DMS114 treated with DMSO at 0.1 percent for 48 hours (cell line): ENCODE results near the gene EXPH5.

ENCODE experiments used
- DNase-seq: peaks from one replicate; lab custom pipeline; 2025; ENCODE audit not compliant: unreplicated experiment; lab: John Stamatoyannopoulos, UW

Gene EXPH5

DNA sequence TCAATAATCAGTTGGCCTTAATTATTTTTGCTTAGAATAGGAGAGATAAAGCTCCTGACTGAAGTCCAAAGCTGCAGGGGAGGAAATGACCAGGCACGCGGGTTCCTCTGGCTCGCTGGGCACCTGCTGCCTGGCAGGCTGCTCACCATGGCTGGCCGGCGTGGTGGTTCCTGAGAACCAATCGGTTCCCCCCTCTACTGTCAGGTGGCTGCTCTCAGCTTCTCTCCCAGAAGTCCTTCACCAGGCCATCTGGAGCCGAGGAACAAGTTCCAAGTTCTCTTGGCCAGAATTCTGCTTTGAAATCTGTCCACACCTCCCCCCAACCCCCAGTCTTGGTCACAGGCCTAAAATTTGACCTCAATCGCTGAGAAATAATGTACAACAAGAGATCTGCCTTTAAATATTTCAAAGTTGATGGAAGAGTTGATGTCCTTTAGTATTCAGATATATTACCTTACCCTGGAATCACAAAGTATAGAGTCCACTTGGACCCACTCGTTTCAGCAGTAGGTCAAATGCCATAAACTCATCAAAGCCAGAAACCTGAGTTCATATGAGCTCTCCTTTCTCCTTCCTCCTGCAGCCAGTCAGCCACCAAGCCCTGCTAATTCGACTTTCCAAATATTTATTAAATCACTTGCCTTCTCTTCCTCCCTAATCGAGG is 25.2 kb downstream of the EXPH5 start:
- no peak for DNase-seq

DNA sequence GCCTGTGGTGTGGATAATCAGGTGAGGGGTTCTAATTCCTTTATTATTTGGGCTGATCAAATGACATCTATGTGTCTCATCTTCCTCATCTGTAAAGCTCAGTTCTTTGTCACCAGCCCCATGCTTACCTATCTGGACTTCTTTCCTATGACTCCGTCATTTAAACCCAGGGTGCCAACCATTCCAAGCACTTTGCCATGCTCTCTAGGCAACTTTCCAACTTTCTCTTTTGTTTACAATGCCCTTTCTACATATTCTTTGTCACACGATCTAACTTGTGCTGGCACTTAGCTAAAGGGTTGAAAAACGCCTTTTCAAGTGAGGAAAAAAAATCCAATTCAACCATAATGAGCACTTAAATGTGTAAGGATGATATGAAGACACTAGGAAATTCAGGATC is 27.9 kb downstream of the EXPH5 start:
- DNase-seq: no peak

- DNase-seq: no peak
Measured at GRCh38 chr11:108562746-108563581, 30.6 kb downstream of the EXPH5 start.

DNA sequence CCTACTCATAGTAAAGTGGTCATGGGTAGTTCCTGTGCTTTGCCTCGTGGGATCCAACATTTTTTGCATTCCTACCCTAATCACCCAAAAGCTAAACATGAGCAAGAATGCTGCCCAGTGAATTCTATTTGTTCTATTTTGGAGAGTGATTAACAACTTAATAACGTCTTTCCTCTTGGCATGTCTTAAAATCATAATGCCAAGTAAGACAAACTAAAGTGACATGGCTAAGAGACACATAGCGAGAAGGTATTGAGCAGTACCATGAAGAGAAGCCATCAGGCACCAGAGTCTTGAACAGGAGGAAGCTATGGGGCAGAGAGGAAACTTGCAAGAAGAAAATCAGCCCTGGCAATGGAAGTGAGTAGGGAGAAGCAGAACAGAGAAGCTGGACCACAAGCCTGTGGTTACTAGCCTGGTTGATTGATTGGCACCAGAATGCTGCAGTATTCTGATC is 32.0 kb downstream of the EXPH5 start:
- no peak for DNase-seq

DNA sequence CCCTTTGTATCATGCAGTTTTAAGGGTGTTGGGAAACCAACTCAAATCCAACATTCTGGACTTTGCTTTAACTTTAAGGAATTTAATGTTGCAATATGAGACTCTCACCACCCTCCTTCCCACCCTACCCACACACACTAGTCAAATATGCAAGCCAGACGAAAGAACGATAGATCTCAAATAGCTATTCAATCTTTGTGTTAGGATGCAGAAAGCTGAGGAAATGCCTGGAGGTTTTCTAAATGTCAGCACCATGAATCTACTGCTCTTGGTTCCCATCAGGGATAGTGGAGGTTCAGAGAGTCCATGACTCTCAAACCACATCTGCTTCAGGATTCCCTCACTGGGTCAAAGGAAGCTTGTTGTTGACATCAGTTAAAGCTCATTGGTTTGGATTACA is 33.7 kb downstream of the EXPH5 start:
- no peak for DNase-seq

- no peak for DNase-seq
Measured at GRCh38 chr11:108559340-108559739, 34.2 kb downstream of the EXPH5 start.

DNA sequence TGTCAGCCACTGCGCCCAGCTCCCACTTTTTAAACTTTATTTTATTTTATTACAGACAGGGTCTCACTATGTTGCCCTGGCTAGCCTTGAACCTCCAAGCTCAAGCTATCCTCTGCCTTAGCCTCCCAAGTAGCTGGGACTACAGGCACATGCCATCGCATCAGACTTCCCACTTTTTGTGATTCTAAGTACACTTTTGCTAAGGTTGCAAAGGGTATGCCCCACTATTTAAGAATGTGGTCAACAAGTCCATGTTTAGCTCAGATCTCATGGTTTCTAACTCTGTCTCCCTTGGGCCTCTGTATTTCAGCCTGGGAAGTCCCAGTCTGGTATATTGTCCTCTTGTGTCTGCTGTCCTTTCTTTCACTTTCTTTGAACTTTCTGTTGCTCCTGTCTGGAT is 35.3 kb downstream of the EXPH5 start:
- no peak for DNase-seq

DNA sequence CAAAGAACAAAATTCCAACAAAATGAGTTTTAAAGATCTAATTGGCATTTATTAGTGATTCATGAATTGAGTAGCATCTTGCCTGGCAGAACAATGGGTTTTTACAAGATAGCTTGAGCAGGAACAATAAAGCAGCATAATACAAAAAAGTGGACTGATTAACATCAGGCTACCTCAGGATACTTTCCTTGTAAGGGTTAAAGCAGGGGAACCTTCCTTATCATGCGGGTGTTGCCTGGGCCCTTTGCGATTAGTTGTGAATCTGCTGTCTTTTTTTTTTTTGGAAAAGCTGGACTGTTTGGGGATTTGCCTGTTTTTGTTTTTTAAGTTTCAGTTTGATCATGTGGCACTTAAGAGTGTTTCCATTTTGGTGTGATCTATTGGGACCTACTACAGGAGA is 37.5 kb downstream of the EXPH5 start:
- DNase-seq: no peak

DNA sequence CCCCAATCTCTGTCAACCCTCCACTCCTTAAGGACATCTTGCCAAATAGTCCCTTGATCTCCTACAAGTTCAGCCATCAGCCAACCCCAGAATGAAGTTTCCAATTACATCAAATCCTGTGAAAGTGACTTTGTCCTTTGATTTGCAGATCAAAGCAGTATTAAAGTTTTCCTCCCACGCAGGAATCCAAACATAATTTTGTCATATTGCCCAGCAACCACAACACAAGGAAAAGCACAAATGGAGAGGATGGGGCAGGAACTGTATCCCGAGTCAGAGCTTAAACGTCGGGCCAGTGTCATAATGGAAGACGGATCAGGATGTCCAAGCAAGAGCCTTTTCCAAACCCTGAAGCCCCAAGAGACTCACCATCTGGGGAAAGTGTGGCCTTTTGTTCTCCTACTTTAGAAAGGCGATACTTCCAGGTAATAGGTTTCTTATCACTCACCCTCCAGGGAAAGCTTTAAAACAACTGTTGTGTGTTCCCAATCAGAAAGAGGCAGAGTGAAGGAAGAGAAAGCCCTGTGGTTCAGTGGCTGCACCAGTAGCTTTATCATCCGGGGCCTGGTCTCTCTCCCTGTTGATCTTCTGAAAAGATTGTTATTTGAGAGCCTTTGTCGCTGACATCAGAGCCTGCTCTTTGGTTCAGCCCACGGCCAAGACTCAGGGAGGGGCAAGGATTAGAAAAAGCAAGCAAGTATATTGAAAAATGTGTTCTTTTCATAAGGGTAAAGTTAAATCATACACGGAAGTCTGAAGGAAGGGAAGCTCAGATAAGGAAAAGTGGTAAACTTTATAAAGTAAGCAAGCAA is 41.7 kb downstream of the EXPH5 start:
- DNase-seq: no peak

GRCh38 chr11:108549319-108549885 is 44.2 kb downstream of the EXPH5 start:
- no peak for DNase-seq

- no peak for DNase-seq
Measured at GRCh38 chr11:108545909-108546501, 47.6 kb downstream of the EXPH5 start.

DNA sequence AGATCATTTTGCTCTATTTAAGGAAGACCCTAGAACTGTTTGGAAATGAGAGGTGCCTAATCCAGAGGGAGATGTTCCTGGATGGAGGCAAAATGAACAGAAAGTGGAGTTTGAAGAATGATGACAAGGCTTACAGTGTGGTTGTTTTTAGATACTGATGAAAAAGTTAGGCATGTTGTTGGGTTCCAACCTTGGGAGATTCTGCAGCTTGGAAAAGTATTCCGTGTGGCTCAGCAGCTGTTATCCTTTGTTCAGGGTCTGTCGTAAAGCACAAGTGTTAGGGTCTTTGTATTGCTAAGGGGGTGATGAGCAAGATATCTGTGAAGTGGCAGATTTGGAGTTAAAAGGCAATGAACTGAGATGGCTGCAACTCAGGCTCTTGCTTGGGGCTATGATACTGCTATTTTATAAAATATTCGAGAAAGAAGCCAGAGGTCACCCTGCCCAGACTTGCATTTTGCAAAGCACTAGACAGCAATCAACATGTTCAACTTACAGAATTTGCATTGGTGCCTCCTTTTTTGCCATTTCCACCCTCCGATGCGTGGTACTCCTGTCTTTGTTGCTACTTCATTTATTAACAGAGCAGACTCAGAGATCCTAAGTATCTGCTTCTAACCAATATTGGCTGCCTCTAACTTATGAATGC is 50.1 kb downstream of the EXPH5 start:
- DNase-seq: no peak

DNA sequence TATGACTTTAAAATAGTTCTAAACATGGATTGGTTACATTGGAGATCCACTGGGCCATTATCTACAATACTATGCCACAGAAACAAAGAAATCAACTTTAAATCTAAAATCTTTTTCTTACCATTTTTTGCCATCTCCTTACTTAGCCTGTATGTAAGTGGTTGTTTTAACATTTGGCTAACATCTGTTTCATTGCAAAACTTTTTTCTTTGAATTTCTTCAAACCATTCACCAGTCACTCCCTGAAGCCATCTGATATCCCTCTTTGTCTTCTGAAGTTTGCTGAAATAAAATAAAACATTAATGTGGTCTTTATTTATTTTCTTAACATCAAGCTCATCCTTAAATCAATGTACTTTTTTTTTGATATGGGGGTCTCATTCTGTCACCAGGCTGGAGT is 52.0 kb downstream of the EXPH5 start:
- DNase-seq: no peak

DNA sequence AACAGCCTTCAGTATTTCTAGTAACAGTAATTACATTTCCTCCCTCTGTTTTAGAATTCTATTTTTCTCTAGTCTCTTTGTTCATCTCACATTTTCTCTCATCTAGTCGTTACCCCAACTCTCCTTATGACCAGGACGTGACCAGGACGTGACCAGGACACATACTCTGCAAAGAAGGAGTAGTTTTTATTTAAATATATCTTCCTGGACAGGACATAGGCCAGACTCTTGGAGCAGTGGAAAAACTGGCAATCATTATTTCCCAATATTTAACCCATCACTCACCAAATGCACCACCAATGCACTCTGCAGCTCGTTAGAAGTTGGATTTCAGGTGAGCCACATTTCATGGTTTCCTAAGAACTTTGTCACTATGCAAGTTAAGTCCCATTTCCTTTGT is 55.1 kb downstream of the EXPH5 start:
- no peak for DNase-seq

GRCh38 chr11:108538022-108538424 is 55.5 kb downstream of the EXPH5 start:
- DNase-seq: no peak

DNA sequence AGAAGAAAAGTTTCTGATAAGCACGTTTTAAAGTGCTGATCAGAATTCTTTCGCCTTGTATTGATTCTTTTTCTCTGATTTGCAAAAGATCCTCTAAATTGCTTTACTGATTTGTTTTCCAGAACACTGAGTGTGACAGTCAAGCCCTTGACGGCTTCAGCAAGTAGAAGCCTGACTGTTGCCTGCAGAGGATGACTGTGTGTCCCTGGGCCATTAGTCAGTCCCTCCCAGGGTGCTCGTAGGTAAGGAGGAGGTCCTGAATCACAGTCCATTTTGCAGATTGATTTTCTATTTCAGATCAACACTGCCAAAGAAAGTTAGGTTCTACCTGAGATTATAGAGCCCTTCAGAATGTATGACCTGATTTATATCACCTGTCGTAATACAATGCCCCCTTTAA is 56.8 kb downstream of the EXPH5 start:
- DNase-seq: no peak

GRCh38 chr11:108535384-108535955 is 58.1 kb downstream of the EXPH5 start:
- DNase-seq: no peak

GRCh38 chr11:108534274-108534882 is 59.2 kb downstream of the EXPH5 start:
- DNase-seq: no peak

DNA sequence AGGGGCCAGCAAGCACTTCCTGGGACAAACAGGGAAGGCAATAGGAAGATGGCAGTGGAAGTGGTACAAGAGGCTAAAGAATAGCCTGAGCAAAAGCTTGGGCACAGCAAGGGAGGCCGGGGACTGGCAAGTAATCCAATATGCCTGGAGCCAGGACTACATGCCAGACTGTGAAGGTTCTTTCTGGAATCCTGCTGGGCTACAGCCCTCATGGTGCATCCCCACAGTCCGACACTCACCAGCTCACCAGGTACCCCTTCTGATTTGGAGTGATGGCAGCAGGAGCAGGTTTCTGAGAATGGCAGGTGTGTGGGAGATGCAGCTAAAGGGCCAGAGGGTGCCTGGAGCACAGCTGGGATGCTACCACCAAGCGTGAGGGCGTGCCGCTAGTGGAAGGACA is 63.1 kb downstream of the EXPH5 start:
- DNase-seq: no peak

DNA sequence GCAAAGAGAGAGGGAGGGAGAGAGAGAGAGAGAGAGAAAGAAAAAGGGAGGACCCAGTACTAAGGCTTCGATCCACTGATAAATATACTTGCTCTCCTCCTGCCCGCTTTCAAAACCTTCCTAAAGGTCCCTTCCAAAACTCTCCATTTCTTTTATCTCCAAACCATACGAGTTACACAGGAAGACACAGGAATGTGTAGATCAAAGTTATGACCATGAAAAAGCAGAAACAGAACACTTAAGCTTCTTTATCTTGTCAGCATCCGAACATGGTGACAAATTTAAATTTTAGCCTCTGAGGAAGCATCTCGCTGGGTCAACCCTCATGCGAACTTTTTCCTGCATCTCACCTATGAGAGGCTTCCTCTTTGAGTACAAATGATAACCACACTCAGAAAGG is 66.2 kb downstream of the EXPH5 start:
- DNase-seq: no peak
